CD4-positive, alpha-beta T cell treated with Interferon gamma for 1 hour (primary cell): Measurements from ENCODE around the gene SLC4A2.

Source experiments
- DNase-seq: peaks from one replicate; pipeline ENCODE4 v3.0.0-alpha.2; 2020

Gene SLC4A2

DNA sequence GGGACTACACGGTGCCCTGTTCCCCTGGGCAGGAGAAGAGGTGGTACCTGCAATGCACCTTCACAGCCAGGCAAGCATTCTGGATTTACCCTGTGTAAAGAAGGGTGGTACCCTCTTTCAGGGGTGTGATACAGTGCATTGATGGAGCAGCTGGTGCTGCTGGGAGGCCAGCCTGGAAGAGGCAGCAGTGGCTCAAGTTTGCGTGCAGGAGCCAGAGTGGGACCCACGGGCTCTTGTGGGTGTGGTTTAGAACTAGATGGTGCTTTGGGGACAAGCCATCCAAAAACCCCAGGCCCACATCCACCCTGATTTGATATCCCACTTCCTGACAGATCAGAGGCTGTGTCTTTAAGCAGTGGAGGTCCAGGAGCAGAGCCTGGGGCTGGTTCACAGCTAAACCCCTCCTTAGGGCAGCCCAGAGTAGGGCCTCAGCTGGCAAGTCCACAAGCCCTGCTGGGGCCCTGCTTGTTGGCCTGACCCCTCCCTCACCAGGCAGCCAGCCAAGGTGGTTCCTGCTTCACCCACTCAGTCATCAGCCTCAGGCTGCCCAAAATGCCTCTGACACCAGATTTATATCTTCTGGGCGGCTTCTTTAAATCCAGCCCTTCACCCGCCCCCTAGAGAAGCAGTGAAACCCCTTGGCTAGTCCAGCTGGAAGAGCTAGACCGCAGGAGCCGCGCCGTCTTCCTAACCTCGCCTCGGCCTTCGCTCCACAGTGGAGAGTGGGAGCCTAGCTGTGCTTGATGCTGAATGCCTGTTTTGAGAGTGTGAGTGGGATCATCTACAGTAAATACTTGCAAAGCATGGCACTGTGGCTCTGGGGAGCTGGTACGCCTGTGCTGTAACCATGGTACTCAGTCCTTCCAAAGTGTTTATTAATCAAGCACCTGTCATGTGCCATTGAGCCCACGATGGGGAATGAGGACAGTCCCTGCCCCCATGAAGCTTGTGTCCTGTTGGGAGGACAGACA is 12.5 kb upstream of the SLC4A2 start:
- no peak for DNase-seq

DNA sequence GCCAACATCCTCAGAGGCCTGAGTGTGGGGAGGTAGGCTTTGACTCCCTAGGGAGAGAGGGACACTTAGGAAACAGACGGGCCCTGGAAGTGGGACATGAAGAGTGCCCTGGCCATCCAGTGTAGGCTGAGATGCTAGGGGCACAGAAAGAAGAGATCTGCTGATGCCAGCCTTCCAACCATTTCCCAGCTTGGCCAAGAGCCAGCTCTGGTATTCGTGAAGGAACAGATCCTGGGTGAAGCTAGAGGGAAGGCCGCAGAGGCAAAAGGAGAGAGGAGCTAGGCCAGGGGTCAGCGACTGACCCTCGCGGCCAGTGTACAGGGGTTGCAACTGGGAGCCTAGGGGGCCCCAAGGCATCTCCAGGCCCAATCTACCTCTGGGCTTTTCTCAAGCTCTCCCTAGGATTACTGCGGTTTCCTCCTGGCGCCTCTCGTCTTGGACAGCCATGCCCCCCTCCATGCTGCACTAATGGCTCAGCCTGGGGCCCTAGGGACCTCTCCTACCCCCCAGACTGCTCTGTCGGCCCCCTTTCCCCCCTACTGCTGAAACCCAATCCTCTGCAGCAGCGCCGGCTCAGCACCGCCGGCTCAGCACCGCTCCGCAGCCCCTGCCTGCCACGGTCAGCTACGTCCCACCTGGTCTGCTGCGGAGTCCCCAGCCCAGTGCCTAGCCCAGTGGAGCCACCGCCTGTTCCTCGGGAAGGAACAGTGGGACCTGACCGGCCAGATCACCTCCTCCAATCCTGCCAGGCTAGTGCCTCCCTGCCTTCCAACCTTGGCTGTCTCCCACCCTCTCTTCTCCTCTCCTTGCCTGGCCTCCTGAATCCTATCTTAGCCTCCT is 11.2 kb upstream of the SLC4A2 start, which contains the start of gene ASIC3:
Gene ASIC3 (plus strand): TSS at position 556 of the 840 bp plus-strand sequence. CDS start 355 bp downstream, outside the sequence.
- no peak for DNase-seq

DNA sequence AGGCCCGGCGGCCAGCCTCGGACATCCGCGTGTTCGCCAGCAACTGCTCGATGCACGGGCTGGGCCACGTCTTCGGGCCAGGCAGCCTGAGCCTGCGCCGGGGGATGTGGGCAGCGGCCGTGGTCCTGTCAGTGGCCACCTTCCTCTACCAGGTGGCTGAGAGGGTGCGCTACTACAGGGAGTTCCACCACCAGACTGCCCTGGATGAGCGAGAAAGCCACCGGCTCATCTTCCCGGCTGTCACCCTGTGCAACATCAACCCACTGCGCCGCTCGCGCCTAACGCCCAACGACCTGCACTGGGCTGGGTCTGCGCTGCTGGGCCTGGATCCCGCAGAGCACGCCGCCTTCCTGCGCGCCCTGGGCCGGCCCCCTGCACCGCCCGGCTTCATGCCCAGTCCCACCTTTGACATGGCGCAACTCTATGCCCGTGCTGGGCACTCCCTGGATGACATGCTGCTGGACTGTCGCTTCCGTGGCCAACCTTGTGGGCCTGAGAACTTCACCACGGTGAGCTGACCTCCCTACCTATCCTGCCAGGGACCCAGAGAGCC is 10.4 kb upstream of the SLC4A2 start:
- no peak for DNase-seq

DNA sequence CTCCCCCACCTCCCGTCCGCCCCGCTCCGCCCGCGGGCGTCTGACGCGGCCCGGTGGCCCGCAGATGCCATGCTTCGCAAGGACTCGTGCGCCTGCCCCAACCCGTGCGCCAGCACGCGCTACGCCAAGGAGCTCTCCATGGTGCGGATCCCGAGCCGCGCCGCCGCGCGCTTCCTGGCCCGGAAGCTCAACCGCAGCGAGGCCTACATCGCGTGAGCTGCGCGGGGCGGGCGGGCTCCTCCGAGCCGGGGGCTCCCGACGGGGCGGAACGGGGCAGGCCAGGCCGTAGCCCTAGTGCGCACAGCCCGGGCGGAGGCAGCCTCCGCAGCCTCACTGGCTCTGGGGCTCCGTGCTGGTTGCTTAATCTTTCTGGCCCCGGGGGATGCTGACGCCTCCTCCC is 8.3 kb upstream of the SLC4A2 start:
- peak; percentile 40 for DNase-seq

DNA sequence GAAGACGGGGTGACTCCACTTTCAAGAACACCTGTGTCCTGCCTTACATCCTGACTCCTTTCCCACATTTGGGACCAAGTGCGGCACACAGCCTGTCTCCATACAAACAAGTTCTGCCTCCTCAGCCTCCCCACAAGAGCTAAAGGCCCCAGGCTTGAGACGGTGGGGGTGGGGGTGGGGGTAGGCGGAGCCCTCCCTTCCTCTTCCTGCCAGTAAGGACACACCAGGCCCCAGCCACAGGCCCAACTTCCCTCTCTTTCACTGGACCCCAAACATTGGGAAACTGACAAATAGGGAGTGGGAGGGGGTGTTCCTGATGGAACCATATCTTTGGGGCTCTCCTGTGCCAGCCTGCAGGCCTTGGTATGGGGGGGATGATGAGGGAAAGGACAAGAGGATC is 6.3 kb upstream of the SLC4A2 start:
- DNase-seq: no peak

DNA sequence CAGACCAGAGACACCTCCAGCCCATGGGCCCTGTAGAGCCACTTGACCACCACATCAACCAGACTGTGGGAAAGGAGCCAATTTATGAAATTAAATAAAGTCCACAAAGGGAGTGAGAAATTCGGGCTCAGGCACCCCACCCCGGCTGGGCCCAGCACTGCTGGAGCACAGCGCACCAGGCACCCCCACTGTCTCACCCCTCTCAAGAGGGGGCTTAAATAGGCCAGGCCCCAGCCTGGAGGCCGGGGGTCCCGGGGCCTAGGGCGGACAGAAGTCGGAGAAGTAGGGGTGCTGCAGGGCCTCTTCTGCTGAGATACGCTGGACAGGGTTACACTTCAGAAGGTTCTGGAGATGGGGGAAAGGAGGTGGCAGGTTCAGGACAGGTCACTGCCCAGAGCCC is 5.6 kb upstream of the SLC4A2 start:
- no peak for DNase-seq

DNA sequence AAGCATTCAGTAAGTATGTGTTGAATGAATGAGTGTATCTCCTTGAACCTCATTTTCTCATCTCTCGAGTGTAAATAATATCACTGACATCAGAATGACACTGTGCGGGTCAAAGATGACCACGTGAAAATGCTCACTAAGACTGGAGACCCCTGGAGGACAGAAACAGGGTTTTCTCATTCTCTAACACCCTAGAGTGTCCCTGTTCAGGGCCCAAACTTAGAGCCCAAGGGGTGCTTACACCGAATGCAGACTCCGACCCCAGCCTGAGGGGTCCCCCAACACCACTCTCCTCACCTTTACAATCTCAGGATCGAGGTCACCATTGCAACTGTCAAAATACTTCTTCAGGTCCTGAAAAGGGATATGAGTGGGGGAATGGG is 3.1 kb upstream of the SLC4A2 start:
- DNase-seq: no peak

DNA sequence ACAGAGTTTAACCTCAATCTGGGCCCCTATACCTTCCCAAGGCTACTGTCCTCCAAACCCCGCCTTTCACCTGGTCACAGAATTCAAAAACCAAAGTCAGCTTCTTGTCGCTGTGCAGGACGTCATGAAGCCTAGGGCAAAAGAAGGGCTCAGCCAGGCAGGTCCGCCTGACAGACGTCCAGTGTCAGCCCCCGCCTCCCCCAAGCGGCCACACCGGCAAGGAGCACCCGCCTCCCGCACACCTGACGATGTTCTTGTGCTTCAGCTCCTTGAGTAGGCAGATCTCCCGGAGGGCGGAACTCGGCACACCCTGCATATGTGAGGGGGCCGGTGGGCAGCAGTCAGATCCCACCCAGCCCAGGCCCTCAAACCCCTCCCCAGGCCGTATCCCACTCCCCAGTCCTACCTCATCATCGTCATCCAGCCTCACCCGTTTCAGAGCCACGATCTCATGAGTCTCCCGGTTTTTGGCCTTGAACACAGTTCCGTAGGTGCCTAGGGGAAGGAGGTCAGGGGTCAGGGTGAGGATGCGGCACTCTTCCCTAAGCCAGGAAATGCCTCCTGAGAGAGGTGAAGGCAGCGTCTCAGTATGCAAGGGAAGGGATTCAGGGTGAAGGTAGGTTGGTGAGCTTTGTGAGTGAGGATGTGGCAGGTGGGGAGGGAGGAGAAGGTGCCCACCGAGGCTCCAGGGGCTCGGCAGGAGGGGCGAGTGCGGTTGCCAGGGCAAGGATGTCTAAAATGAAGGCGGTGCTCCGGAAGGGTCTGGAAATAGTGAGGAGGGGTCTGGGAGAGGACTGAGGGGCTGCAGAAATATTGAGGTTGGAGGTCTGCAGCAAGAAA is 2.5 kb upstream of the SLC4A2 start:
- DNase-seq: no peak

DNA sequence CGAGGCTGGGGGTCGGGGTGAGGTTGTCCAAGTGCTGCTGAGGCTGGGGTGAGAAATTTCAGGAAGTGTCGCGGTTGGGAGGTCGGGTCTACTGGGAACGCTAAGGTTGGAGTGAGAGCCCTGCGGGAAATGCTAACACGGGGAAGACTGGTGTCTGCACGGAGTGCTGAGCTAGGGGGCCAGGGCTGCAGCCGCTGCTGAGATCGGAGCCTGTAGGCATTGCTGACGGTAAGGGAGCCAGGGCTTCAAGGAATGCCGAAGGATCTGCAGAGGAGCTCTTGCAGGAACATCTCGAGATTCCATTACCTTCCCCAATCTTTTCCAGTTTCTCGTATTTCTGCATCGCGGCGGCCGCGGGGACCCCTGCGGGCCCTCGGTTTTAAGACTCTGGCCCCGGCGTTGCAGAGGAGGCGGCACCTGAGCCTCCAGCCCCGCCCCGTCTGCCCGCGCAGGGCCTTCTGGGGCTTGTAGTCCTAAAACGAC is 1.8 kb upstream of the SLC4A2 start, which contains the start of gene CDK5:
Gene CDK5 (minus strand): TSS at position 392 of the 483 bp plus-strand sequence. CDS start 49 bp downstream, at position 343.
- no peak for DNase-seq

DNA sequence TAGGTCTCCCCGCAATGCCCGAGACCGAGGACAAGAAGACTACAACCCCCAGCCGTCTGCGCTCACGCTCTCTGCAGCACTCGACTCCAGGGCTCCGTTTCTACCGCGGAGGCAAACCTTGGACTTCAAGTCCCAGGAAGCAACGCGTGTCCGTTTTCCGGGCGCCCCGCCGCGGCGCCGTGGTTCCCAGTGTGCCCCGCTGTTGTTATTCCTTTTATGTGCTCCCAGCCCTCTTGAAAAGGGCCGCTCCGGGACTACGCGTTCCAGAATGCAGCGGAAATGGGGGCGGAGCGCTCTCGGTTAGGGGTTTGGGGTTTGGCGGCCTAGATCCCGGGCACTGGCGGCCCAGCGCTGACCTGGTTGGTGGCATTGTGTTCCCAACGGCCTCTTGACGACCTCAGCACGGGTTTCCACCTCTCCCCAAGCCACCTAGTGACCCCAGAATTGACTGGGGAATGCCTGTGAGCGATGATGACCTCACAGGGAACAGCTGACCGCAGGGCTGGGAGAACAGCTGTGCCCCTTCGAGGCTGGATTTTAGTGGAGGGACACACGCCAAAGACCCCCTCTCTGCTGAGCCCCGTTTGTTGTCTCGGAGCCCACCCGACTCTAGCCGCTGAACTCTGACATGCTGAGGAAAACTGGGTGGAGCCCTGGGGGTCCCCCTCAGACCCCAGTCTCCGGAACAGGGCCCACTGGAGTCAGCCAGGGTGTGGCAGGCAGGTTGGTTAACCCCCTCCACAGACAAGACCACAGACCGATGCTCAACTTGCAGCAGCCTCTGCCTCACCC is 1.2 kb upstream of the SLC4A2 start:
- DNase-seq: peak; percentile 98

DNA sequence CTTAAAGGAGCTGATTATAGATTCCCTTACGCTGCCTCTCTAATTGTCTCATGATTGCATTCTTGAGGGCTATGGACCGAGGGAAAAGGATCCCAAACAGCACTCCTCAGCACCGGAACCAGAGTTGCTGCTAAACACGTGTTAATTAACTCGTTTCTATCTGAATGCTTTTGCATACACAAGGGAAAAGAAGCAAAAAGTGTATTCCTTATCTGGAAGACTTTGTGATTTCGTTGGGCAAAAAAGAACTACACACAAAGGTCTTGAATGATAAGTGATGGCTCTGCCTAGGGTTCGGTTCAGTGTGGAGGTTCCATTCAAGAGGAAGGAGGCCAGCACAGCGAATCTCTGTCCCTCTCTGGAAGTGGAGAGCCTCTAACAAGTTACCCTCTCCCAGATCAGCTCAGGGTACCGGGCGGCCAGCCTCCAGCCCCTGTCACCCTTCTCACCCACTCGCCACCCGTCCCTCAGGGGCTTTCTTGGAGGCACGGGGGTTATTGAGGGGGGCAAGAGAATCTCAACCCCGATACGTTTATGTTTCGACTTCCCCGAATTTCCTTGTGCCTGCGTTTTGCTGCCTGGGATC is 515 bp upstream of the SLC4A2 start:
- no peak for DNase-seq

DNA sequence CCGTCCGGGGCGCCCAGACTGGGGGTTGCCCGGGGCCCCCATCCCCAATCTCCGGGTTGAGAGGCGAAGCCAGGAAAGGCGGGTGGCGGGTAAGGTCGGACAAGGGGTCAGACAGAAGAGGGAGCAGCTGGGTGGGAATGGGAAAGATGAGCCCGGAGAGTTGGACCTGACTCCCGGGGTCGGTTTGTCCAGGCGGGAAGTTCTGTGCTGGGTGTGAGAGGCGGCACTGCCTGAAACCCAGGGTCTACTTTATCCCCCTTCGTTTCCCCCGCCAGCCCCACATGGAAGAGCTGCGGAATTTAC is 675 bp downstream of the SLC4A2 start:
- no peak for DNase-seq

DNA sequence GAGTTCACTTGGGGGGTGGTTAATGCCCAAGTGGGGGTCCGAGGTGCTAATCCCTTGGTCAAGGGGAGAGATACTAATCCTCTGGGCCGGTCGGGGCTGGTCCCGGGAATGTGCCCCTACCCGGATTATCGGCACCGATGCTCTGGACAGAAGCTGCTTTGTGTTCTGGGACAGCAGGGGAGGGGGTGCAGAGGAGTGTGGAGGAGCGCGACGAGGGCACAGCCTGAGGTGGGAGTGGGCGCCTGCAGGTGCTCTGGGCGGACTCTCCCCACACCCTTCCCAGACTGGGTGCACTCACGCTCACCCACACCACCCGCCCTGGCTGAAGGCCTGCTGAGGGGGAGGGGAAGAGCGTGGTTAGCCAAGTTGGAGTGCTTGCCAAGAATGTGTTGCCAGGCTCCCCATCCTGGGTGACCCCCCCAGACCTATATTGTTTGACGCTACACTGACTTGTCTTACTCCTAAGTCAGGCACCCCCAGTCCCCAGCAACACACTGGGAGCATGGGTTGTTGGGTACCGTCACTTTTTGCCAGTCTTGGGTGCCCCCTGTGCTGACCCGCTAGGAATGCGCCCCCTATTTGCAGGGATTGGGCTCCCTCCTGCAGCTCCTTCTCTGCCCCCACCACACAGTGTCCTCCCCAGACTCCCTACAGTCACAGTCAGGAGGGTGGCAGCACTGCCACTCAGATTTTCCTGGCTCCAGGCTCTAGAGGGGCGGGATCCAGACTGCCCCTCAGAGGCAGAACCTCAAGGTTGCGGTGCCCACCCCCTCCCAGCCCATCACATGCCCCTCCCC is 1.2 kb downstream of the SLC4A2 start:
- no peak for DNase-seq

DNA sequence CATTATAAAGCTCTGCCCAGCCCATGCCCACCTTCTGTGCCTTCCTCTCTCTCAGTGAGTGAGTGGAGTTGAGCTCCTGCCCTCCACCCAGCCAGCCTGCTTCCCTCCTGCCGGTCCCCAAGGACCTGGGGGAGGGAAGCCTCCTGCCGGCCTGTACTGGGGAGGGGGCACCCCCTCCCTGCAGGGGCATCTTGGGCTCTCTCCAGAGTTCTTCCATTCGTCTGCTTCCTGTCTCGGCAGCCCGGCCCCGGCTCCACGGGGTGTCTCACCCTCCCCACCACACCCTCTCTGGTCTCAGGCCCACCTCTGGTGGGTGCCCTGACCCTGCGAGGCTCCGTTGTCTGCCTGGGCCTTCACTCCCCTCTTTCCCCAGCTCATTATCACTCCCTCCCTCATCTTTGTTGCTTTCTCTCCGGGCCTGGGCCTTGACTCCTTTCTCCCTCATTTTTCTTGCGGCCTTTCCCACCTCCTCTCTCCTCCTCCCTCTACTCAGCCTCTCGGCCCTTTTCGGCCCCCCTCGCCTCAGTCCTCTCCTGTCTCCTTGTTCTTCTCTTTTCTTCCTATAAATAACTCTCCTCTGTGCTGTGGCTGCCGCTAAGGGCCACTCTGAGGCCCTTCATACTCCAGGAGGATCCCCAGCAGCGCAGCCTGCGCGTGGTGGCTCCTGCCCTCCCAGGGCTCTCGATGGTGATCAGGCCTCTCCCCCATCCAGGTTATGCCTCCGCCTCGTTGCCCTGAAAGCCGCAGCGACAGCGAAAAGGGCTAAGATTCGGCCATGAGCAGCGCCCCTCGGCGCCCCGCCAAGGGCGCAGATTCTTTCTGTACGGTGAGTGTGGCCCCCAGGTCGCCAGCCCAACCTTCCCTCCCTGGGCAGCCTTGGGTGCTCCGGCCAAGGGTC is 2.1 kb downstream of the SLC4A2 start:
- DNase-seq: no peak

DNA sequence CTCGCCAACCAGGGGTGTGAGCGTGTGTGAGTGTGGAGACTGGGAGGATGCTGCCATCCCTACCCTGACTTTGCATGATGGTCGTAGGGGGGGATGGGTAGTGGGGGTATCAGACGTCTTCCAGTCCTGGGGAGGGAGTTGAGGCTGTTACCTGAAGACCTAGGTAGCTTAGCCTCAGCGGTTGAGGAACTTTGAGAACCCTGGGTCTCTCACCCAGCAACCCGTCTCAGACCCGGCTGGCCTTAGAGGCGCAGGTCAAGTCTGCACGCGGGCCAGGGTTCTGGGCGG is 2.7 kb downstream of the SLC4A2 start:
- DNase-seq: no peak

DNA sequence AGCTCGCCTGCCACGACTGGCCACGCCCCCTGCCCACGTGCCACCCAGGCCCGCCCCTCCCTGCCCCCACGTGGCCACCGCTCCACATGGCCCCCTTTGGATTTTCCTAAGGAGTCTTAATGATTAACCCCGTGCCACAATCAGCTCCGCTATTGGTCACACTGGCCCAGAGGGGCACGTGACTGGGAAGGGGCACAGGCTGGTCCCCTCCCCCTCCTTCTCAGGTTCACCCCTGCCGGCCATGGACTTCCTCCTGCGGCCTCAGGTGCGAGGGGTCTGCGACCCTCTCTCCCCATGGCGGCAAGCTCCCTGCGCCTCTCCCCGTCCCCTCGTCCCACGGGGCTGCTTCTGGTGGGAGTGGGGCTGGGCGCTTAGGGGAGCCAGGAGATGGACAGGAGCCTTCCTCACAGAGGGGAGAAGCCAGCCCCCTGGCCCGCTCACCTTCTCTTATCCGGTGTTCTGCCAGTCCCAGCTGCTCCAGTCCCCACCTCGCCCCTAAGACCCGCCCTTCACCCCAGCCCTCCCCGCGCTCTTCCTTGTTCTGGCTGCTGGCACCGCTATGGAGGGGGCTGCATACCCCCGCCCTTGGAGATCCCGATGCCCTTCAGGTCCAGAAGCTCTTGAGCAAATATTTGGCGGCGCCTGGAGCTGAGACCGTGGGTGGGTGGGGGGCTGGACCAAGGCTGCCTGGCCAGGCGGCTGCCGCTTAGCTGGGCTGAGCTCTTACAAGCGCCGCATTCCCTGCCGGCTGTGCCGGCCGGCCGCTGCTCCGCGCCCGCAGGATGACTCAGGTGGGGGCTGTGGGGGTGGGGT is 3.2 kb downstream of the SLC4A2 start:
- DNase-seq: no peak

DNA sequence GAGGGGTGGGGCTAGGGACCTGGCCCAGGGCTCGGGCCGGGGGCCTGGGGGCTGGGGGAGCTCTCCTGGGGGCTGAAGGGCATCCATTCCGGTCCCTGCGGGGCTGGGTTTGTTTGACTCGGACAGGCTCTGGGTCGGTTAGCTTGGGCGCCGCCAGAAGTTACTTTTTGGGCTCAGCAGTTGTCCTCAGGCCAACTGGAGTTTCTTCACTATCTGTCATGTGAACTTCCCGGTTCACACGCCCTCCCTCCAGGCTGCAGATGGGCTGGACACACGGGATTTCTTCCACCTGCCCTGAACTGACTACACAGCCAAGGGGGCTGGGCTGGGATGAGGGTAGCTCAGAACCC is 3.8 kb downstream of the SLC4A2 start:
- DNase-seq: no peak

DNA sequence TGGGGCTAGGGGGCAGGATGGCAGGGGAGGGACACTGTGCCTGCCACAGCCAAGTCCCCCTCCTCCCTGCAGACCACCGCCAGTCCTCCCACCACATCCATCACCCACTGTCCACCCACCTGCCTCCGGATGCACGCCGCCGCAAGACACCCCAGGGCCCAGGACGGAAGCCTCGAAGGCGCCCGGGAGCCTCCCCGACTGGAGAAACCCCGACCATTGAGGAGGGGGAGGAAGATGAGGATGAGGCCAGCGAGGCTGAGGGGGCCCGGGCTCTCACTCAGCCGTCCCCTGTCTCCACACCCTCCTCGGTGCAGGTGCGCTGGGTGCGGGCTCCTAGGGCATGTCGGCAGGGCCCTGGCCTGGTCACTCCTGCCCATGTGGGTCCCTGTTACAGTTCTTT is 5.1 kb downstream of the SLC4A2 start:
- DNase-seq: no peak

DNA sequence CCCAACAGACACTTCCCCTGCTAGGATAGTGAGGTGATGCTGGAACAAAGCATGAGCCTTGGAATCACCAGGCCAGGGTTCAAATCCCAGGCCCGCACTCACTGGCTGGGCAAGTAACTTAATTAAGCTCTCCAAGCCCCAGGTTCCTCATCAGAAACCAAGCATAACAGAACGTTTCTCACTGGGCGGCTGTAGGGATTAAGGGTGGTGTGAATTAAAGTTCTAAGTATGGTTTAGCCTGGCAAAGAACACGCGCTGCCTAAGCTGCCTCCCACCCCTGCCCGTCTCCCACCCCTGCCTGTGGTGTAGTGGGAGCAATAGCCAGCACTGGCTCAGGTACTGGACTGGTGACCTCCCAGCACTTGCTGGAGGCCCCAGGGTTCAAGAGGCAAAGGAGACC is 5.6 kb downstream of the SLC4A2 start:
- no peak for DNase-seq
